OCI-LY1 (cell line): Measurements from ENCODE around the gene CTNNBL1.

ENCODE experiments used
- H2AFZ ChIP-seq: fragments of 200-600 bp; sonication (generic), shearing (Covaris generic); 2 replicates; pipeline ENCODE4 v1.6.0; 2014; ENCODE audit warnings: antibody characterized with exemption, mild to moderate bottlenecking, low read length
- H3F3A ChIP-seq: fragments of 200-600 bp; sonication (generic), shearing (Covaris generic); 2 replicates; pipeline ENCODE4 v1.6.0; 2014; ENCODE audit warnings: mild to moderate bottlenecking, antibody characterized with exemption, low read length, moderate library complexity; ENCODE audit not compliant: insufficient read depth
- H3K27ac ChIP-seq: fragments of 200-600 bp; sonication (generic); 2 replicates; pipeline ENCODE4 v1.5.1; 2014; ENCODE audit warnings: low read length, mixed run types, mild to moderate bottlenecking, low read depth; ENCODE audit not compliant: poor library complexity, severe bottlenecking
- H3K27me3 ChIP-seq: fragments of 200-600 bp; sonication (generic); 2 replicates; pipeline ENCODE4 v1.6.0; 2014; ENCODE audit warnings: antibody characterized with exemption, mild to moderate bottlenecking, low read length, moderate library complexity; ENCODE audit not compliant: insufficient read depth
- H3K36me3 ChIP-seq: fragments of 200-600 bp; sonication (generic); 2 replicates; pipeline ENCODE4 v1.6.1; 2014; ENCODE audit warnings: mild to moderate bottlenecking, antibody characterized with exemption, low read length, moderate library complexity, mixed read lengths; ENCODE audit not compliant: insufficient read depth
- H3K4me1 ChIP-seq: fragments of 200-600 bp; sonication (generic); 2 replicates; pipeline ENCODE4 v1.5.1; 2014; ENCODE audit warnings: mild to moderate bottlenecking, low read length, moderate library complexity; ENCODE audit not compliant: insufficient read depth, severe bottlenecking
- H3K4me2 ChIP-seq: fragments of 200-600 bp; sonication (generic), shearing (Covaris generic); 2 replicates; pipeline ENCODE4 v1.6.1; 2014; ENCODE audit warnings: low read length
- H3K4me3 ChIP-seq: fragments of 200-600 bp; sonication (generic); 2 replicates; pipeline ENCODE4 v1.5.1; 2014; ENCODE audit warnings: low read length, low read depth, mild to moderate bottlenecking, mixed read lengths; ENCODE audit not compliant: poor library complexity, severe bottlenecking
- H3K79me2 ChIP-seq: fragments of 200-600 bp; shearing (Covaris generic); 2 replicates; pipeline ENCODE4 v1.6.1; 2016; ENCODE audit warnings: mixed run types, low read length, mixed read lengths; ENCODE audit not compliant: insufficient read depth
- H3K9ac ChIP-seq: fragments of 200-600 bp; sonication (generic), shearing (Covaris generic); 2 replicates; pipeline ENCODE4 v1.6.1; 2014; ENCODE audit warnings: mild to moderate bottlenecking, low read length, mixed read lengths
- H3K9me2 ChIP-seq: fragments of 200-600 bp; sonication (generic), shearing (Covaris generic); 2 replicates; pipeline ENCODE4 v1.6.1; 2014; ENCODE audit warnings: low read depth, mild to moderate bottlenecking, low read length, mixed read lengths
- H3K9me3 ChIP-seq: fragments of 200-600 bp; shearing (Covaris generic); 2 replicates; pipeline ENCODE4 v1.6.1; 2014; ENCODE audit warnings: low read length, mixed read lengths
- H4K20me1 ChIP-seq: fragments of 200-600 bp; sonication (generic), shearing (Covaris generic); 2 replicates; pipeline ENCODE4 v1.6.0; 2016; ENCODE audit warnings: mild to moderate bottlenecking, low read length; ENCODE audit not compliant: insufficient read depth
- EZH2 ChIP-seq: fragments of 200-600 bp; sonication (generic), shearing (Covaris generic); IDR thresholded peaks from 2 replicates; pipeline ENCODE4 v1.8.0; 2017; ENCODE audit warnings: borderline replicate concordance, mixed run types, mild to moderate bottlenecking, antibody characterized with exemption, low read length, moderate library complexity, mixed read lengths
- TF ChIP-seq, protein P1 (sequence below): fragments of 200-600 bp; sonication (generic), shearing (Covaris generic); IDR thresholded peaks from 2 replicates; pipeline ENCODE4 v1.5.1; 2017; ENCODE audit warnings: mild to moderate bottlenecking, antibody characterized with exemption, low read length, moderate library complexity, mixed read lengths

The CTNNBL1 gene

DNA sequence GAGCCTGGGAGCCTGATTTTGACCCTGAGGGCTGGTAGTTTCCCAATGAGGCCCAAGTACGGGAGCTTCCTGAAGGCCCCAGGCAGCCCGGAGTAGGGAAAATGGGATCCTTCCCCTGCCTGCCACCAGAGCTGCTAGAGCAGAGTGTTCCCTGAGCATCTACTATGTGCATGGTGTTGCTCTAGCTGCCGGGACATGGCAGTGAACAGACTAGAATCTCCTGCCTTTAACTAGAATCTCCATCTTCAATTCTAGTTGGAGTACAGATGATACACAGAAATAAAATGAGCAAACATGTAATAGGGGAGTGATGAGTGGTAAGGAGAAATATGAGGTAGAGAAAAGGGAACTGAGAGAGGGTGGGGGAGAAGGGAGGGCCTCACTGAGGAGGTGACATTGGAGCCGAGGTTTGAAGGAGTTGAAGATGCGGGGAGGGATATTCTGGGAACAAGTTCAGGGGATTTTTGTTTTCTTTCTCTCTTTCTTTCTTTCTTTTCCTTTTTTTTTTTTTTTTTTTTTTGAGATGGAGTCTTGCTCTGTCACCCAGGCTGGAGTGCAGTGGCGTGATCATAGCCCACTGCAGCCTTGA, 227.6 kb downstream of the CTNNBL1 start:
- TF ChIP-seq EZH2, result no peak
- TF ChIP-seq, protein P1, sequence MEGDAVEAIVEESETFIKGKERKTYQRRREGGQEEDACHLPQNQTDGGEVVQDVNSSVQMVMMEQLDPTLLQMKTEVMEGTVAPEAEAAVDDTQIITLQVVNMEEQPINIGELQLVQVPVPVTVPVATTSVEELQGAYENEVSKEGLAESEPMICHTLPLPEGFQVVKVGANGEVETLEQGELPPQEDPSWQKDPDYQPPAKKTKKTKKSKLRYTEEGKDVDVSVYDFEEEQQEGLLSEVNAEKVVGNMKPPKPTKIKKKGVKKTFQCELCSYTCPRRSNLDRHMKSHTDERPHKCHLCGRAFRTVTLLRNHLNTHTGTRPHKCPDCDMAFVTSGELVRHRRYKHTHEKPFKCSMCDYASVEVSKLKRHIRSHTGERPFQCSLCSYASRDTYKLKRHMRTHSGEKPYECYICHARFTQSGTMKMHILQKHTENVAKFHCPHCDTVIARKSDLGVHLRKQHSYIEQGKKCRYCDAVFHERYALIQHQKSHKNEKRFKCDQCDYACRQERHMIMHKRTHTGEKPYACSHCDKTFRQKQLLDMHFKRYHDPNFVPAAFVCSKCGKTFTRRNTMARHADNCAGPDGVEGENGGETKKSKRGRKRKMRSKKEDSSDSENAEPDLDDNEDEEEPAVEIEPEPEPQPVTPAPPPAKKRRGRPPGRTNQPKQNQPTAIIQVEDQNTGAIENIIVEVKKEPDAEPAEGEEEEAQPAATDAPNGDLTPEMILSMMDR, result no peak
- Histone ChIP-seq H3K4me1 (no peaks in the 10 kb centered on the region), H4K20me1 (no peaks in the 10 kb centered on the region), H3K36me3 (no peaks in the 10 kb centered on the region), H3K4me3 (no peak overlapping the region), H3K27me3 (no peaks in the 10 kb centered on the region), H3K4me2 (no peak overlapping the region), H3K9me3 (no peaks in the 10 kb centered on the region), H3F3A (no peaks in the 10 kb centered on the region), H3K9ac (no peak overlapping the region), H2AFZ (no peak overlapping the region), H3K79me2 (no peaks in the 10 kb centered on the region), H3K27ac (no peak overlapping the region), H3K9me2 (no peaks in the 10 kb centered on the region)
